Sigmoid colon (tissue), 7 donors: ENCODE results near the gene CPLX1. TPM values are rescaled to one million over a fixed set of nuclear protein-coding genes. Genes with fewer than 3 reads are reported as not detected.

ENCODE experiments used
- DNase-seq: peaks from one replicate; pipeline ENCODE4 v3.0.0-alpha.2; 2019
- H3K27ac ChIP-seq, 4 donors: fragments of 200-600 bp; sonication (generic); one replicate each; pipeline ENCODE4 v1.5.1; 2016 to 2019; ENCODE audit warnings: mild to moderate bottlenecking in 1 of 4
- H3K27me3 ChIP-seq, 3 donors: fragments of 200-600 bp; sonication (generic); one replicate each; pipeline ENCODE4 v1.5.1; 2019; ENCODE audit warnings: mild to moderate bottlenecking in 1 of 3
- H3K36me3 ChIP-seq, 4 donors: fragments of 200-600 bp; sonication (generic); one replicate each; pipeline ENCODE4 v1.5.1; 2016 to 2019
- H3K4me1 ChIP-seq, 4 donors: fragments of 200-600 bp; sonication (generic); one replicate each; pipeline ENCODE4 v1.5.1; 2017 to 2019
- H3K4me3 ChIP-seq, 4 donors: fragments of 200-600 bp; sonication (generic); one replicate each; pipeline ENCODE4 v1.5.1; 2017 to 2019; ENCODE audit warnings: mild to moderate bottlenecking in 2 of 4, moderate library complexity in 1 of 4
- H3K9me3 ChIP-seq, 4 donors: fragments of 200-600 bp in 3 of 4; sonication (generic) in 3 of 4; one replicate each; pipeline versions ENCODE4 v1.5.1 to v1.6.1; 2013 to 2019
- CTCF ChIP-seq, 4 experiments: fragments of 450-650 bp in 3 of 4; fragments of 200-600 bp in 1 of 4; IDR thresholded peaks; one replicate each; pipeline ENCODE4 v1.5.1; 2016 to 2019; ENCODE audit warnings: antibody characterized with exemption in 4 of 4, mild to moderate bottlenecking in 3 of 4, moderate library complexity in 2 of 4
- EP300 ChIP-seq, 4 donors: sonication (generic); formaldehyde crosslinking; IDR thresholded peaks; one replicate each; pipeline ENCODE4 v1.6.1; 2017; ENCODE audit warnings: antibody characterized with exemption in 4 of 4
- POLR2A ChIP-seq, 2 donors: fragments of 450-650 bp; IDR thresholded peaks; one replicate each; pipeline ENCODE4 v1.6.1; 2016; ENCODE audit warnings: antibody characterized with exemption in 2 of 2, mild to moderate bottlenecking in 2 of 2, moderate library complexity in 2 of 2
- POLR2AphosphoS5 ChIP-seq, 4 donors: sonication (generic); formaldehyde crosslinking; IDR thresholded peaks; one replicate each; pipeline ENCODE4 v1.6.1; 2017; ENCODE audit warnings: antibody characterized with exemption in 4 of 4
- WGBS, 2 donors: extraction: QIAGEN DNeasy Blood & Tissue Kit; methylation state at CpG; one replicate each; pipeline ENCODE4 v1.1.7; 2013; 5-methylcytosine and 5-hydroxymethylcytosine counted together
- intact Hi-C: fragments of 100-400 bp; cut with DNase I; formaldehyde crosslinking; loops from one replicate; pipeline ENCODE4 v1.15.1; 2023
- polyA plus RNA-seq, 3 donors: library from polyadenylated mRNA; stranded (reverse); fragments of 200-250 nt; gene quantifications; one replicate each; pipeline ENCODE4 v1.2.3, GENCODE V29; 2013
- total RNA-seq, 4 donors: library from RNA; depleted of rRNA; stranded (reverse); fragments of >200 nt; gene quantifications; one replicate each; pipeline ENCODE4 v1.1.0, GENCODE V29; 2016
- donor health status: healthy with polysubstance abuse.
- donor health status: Bipolar disorder and iron deficiency.
- donor health status: healthy.

CPLX1 gene
- total and polyA plus RNA-seq, 7 donors, result 0.23 to 3.0 (median 0.49) TPM

GRCh38 chr4:839675-840443, 13.9 kb upstream of the CPLX1 start:
- Histone ChIP-seq H3K36me3 (no peaks in the 10 kb centered on the region), H3K9me3 (peaks cover 0 to 19% (median 11%) of the 10 kb centered on the region in 4 donors), H3K4me1 (no peaks in the 10 kb centered on the region), H3K4me3 (no peak overlapping the region), H3K27ac (no peak overlapping the region), H3K27me3 (no peaks in the 10 kb centered on the region)
- WGBS, 2 donors, result 86 to 90% methylated on average over 4 of the region's 4 CpGs
- DNase-seq, result no peak
- TF ChIP-seq CTCF (IDR thresholded peaks at IDR 0.05), result no peak
- TF ChIP-seq POLR2A (IDR thresholded peaks at IDR 0.05), result no peak
- TF ChIP-seq POLR2AphosphoS5 (IDR thresholded peaks at IDR 0.05), result no peak
- no peak for TF ChIP-seq EP300 (IDR thresholded peaks at IDR 0.05)
- intact Hi-C loops, result no loop called here

- Histone ChIP-seq H3K27ac (no peak overlapping the region), H3K4me1 (no peaks in the 10 kb centered on the region), H3K36me3 (no peaks in the 10 kb centered on the region), H3K27me3 (peaks cover 0 to 1% (median 0%) of the 10 kb centered on the region in 3 donors), H3K9me3 (peaks cover 0 to 19% (median 11%) of the 10 kb centered on the region in 4 donors), H3K4me3 (no peak overlapping the region)
- TF ChIP-seq EP300 (IDR thresholded peaks at IDR 0.05) (no peak), CTCF (IDR thresholded peaks at IDR 0.05) (no peak), POLR2A (IDR thresholded peaks at IDR 0.05) (no peak), POLR2AphosphoS5 (IDR thresholded peaks at IDR 0.05) (no peak)
- intact Hi-C loops, result no loop called here
- no peak for DNase-seq
- WGBS, 2 donors, result 93 to 96% methylated on average over 1 of the region's 1 CpG
These were observed 11.8 kb upstream of the CPLX1 start for GRCh38 chr4:837772-838171.

GRCh38 chr4:836750-837301, 10.9 kb upstream of the CPLX1 start:
- Histone ChIP-seq H3K9me3 (peaks cover 0 to 19% (median 11%) of the 10 kb centered on the region in 4 donors), H3K27ac (no peak overlapping the region)

GRCh38 chr4:836003-836511, 10.1 kb upstream of the CPLX1 start:
- Histone ChIP-seq H3K4me1 (no peaks in the 10 kb centered on the region), H3K27ac (no peak overlapping the region), H3K27me3 (peaks cover 0 to 15% (median 6%) of the 10 kb centered on the region in 3 donors), H3K9me3 (peaks cover 0 to 25% (median 14%) of the 10 kb centered on the region in 4 donors), H3K36me3 (no peaks in the 10 kb centered on the region), H3K4me3 (no peak overlapping the region)
- TF ChIP-seq EP300 (IDR thresholded peaks at IDR 0.05) (no peak), POLR2A (IDR thresholded peaks at IDR 0.05) (no peak), CTCF (IDR thresholded peaks at IDR 0.05) (no peak), POLR2AphosphoS5 (IDR thresholded peaks at IDR 0.05) (no peak)
- DNase-seq, result no peak
- WGBS, 2 donors, result 93 to 96% methylated on average over 32 of the region's 32 CpGs
- intact Hi-C loops, result no loop called here

More at GRCh38 chr4:836750-837301, 10.9 kb upstream of the CPLX1 start:
- intact Hi-C loops, result no loop called here
- DNase-seq, result no peak
- no peak overlapping the region for H3K4me3 ChIP-seq
- no peaks in the 10 kb centered on the region for H3K36me3 ChIP-seq
- H3K4me1 ChIP-seq, result no peaks in the 10 kb centered on the region
- peaks cover 0 to 9% (median 0%) of the 10 kb centered on the region in 3 donors for H3K27me3 ChIP-seq
- WGBS, 2 donors, result 89 to 92% methylated on average over 22 of the region's 22 CpGs
- TF ChIP-seq POLR2AphosphoS5 (IDR thresholded peaks at IDR 0.05) (no peak), POLR2A (IDR thresholded peaks at IDR 0.05) (no peak)
